Fibroblast of peridontal ligament (primary cell): ENCODE data around the gene SRRM1.
"Not testable (repeated sequence)": the region's sequence is repeated elsewhere in the genome, so short reads cannot be mapped to it uniquely, and the experiment has no call there.

Experiments
- DNase-seq: peaks from one replicate; pipeline ENCODE4 v3.0.0-alpha.2; 2010; ENCODE audit errors: extremely low read depth

Gene SRRM1

DNA sequence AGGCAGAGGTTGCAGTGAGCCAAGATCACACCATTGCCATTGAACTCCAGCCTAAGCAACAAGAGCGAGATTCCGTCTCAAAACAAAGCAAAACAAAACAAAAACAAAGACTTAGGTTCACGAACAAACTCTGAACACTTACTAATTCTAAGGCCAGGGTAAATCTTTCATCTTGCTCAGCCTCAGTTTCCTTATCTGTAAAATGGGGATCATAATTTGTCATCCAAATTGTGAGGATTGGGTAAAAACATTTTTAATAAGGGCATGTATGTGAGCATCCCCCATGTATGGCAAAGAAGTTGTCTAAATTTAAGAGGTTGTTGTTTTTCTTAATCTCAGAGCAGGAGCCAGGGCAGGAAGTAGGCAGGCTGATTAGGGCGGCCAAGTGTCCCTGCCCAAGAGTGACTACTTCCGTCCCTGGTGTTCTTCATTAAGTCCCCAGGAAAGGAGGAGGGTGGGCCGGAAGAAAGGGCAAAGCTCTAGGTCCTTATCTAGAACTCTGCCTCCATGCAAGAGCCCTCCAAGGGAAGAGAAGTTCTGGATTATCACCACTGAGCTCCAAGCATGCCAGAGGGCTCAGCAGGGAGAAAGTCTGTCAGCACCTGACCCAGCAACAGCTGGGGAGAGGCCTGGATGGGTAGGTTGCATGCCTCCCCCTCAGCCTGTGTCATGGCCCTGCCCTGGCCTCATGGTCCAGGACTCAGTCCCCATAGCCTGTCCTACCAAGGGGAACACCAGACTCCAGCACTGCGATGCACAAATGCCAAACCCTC is 52.3 kb downstream of the SRRM1 start:
- no peak for DNase-seq

DNA sequence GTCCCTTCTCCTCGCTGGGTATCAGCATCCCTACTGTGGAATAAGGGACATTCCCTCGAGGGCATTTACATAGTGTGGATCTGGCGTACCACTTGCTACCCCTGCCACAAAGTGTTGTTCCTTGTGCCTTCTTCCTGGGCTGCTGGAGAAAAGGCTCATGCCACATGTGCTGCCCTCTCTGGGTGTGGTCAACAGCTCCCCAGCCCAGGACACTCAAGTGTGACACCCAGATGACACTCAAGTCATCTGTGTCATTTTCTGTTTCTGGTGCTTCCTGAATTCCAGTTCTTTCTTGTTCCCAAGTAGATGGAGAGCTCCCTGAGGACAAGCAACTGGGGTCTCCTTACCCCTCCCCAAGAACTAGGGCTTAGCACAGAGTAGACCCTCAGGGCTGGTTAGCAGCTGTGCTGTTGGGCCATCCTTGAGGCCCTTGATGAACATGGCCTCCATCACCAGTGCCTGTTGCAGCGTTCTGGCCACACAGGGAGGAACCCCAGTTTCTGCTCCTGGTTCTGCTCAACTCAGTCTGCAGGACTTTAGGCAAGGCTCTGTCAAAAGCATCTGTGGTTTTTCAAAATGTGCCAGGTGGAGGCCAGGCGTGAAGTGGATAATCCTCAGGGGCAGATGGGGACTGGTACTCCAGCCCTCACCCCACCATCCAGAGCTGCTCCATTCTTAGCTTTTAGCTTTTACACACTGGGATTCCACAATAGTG is 53.1 kb downstream of the SRRM1 start:
- DNase-seq = no peak

GRCh38 chr1:24696756-24697330 is 53.7 kb downstream of the SRRM1 start:
- DNase-seq = no peak

DNA sequence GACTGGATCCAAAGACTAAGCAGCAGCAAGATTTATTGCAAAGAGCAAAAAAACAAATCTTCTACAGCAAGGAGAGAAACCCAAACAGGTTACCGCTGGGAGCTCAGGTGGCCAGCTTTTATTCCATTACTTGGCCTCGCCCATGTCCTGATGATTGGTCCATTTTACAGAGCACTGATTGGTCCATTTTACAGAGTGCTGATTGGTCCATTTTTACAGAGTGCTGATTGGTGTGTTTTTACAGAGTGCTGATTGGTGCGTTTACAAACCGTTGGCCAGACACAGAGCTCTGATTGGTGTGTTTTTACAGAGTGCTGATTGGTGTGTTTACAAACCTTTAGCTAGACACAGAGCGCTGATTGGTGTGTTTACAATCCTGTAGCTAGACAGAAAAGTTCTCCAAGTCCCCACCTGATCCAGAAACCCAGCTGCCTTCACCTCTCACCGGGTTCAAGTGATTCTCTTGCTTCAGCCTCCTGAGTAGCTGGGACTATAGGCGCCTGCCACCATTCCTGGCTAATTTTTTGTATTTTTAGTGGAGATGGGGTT is 54.4 kb downstream of the SRRM1 start:
- not testable (repeated sequence) for DNase-seq

DNA sequence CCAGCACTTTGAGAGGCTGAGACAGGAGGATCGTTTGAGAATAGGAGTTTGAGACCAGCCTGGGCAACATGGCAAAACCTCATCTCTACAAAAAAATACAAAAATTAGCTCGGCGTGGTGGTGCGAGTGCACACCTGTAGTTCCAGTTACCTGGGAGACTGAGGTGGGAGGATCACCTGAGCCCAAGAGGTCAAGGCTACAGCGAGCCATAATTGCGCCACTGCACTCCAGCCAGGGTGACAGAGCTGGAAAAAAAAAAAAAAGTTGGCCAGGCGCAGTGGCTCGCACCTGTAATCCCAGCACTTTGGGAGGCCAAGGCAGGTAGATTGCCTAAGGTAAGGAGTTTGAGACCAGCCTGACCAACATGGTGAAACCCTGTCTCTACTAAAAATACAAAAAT is 55.2 kb downstream of the SRRM1 start:
- not testable (repeated sequence) for DNase-seq

- no peak for DNase-seq
These were observed 56.5 kb downstream of the SRRM1 start for GRCh38 chr1:24699628-24700027.

DNA sequence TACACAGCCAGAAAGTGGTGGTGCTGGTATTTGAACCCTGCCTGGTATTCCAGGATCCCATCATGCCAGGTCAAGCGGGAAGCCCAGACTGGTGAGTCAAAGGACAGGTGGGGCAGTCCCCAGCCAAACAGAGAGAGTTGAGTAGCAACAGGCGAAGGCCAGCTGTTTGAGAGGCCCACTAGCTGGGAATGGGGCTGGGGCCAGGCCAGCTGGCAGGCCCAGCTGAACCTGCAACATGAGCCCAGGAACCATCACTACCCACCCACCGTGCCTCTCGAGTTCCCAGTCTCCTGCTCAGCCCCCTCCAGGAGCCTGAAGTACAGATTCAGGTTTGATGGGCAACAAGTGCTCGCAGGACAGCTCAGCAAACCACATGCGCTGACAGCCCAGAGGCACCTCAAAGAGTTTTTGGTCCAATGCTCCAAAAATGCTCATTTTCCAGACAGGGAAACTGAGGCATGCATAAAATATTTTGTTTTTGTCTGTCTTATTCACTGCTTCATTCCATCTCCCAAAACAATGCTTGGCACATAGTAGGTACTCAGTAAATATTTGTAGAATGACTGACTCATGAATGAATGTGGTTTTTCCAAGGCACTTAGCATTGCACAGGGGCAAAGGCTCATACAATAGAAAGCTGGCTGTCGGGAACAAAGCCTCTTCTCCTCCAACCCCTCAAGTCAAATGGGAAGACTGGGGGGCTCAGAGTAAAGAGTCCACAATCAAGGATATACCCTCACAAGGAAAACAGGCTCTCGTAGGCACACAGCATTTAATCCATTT is 59.6 kb downstream of the SRRM1 start:
- DNase-seq = no peak

- DNase-seq = peak; percentile 36
These were observed 61.5 kb downstream of the SRRM1 start for GRCh38 chr1:24704411-24705259.

DNA sequence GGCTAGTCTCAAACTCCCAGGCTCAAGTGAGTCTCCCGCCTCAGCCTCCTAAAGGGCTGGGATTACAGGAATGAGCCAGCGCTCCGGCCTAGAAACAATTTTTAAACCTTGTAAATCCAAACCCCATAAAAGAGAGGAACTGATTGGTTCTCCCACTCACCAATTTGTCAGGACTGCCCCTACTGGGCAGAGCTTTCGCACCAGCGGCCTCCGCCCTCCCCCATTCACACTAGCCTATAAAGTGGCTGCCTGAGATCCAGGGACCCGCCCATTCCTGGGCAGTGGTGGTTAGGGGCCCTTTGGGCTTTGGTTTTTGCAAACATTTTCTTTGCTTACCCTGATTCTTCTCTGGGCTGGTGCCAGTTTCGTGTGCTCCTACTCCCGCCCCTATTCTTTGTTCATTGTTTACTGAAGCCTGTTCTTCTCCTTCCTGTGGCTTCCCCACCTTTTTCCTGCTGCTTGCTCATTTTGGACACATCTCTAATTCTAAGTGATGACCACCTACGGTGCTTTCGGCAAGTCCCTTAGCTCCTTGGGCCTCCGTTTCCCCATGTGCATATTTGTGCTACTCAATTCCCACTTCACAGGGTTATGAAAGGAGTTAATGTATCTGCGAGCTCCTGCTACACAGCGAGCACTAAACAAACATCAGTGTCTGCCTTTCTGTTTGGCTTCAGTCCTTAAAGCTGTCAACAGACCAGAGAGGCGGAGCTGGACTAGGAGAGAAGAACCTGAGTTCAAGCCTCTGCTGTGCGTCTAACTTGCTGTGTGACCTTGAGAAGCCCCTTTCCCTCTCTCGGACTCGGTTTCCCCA is 62.4 kb downstream of the SRRM1 start:
- peak; percentile 94 for DNase-seq

DNA sequence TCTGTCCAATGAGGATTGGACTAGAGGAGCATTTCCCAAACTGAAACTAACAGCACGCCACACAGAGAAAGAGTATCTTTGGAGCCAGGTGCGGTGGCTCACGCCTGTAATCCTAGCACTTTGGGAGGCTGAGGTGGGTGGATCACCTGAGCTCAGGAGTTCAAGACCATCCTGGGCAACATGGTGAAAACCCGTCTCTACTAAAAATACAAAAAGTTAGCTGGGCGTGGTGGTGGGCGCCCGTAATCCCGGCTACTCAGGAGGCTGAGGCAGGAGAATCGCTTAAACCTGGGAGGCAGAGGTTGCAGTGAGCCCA is 62.9 kb downstream of the SRRM1 start:
- DNase-seq = not testable (repeated sequence)

DNA sequence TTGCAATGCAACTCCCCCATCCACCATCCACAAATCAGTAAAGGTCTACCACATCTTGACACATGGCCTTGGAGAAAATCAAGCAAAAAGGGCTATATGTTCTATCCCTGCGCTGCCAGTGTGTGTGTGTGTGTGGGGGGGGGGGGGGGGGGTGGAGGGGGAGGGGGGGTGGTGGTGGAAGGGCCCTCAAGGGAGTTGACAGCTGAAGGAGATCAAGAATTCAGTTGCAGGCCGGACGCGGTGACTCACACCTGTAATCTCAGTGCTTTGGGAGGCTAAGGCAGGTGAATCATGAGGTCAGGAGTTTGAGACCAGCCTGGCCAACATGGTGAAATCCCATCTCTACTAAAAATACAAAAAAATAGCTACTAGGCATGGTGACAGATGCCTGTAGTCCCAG is 64.6 kb downstream of the SRRM1 start:
- no peak for DNase-seq

GRCh38 chr1:24708938-24709337 is 65.8 kb downstream of the SRRM1 start:
- no peak for DNase-seq

DNA sequence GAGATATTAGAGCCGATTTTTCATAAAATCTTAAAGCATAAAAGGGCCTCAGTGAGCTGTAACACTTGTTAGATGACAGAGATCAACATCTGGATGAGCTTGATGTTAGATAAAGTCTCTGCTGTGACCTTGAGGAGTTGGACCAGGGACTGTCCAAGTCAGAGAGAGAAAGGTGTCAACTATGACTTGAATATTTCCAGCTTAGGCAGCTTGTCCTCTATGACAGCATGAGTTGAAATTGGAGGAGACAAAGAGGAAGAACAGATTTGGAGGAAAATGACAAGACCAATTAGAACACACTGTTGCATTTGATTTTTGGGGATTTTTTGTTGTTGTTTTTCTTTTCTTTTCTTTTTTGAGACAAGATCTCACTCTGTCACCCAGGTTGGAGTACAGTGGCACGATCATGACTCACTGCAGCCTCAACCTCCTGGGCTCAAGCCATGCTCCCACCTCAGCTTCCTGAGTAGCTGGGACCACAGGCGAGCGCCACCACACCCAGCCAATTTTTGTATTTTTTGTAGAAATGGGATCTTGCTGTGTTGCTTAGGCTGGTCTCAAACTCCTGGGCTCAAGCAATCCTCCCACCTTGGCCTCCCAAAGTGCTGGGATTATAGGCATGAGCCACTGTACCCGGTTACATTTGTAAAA is 66.8 kb downstream of the SRRM1 start:
- DNase-seq = no peak

GRCh38 chr1:24711329-24711728 is 68.2 kb downstream of the SRRM1 start:
- DNase-seq = no peak

- no peak for DNase-seq
These were observed 70.1 kb downstream of the SRRM1 start for GRCh38 chr1:24713176-24713575.

DNA sequence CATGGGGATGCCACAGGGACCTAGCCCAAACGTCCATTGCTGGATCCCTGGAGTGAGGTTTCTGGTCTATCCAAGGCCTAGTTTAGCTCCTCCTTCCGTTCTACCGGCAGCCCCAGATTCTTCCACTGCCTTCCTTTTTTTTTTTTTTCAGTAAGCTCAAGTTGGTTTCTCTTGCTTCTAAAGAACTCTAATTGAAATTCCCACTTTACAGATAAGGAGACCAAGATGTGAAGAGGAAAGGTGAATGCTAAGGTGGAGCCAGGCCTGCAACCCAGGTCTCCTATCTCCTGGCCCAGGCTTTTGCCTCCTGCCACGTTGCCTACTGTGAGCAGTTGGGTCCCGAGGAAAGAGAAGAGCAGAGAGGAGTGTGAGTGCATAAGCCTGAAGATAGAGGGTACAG is 70.6 kb downstream of the SRRM1 start:
- no peak for DNase-seq

- DNase-seq = peak; percentile 52
These were observed 71.9 kb downstream of the SRRM1 start for GRCh38 chr1:24714859-24715520.

DNA sequence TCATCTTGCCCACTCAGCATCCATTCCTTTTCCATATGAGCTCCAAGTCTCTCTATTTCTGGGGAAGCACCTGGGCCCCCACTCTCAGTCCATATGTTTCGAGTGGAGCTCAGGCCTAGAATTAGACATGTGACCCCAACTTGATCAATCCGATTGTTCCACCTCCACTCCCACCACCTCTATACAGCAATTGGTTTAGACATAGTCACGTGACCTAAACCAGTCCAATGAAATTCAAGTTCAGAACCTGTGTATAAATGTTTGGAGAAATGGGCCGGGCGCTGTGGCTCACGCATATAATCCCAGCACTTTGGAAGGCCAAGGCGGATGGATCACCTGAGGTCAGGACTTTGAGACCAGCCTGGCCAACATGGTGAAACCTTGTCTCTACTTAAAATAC is 72.6 kb downstream of the SRRM1 start:
- no peak for DNase-seq
